GM21825 (cell line): ENCODE results near the gene CACNA1A.

Experiments
- ATAC-seq: cut with Tn5 transposase; IDR thresholded peaks from one replicate; pipeline ENCODE4 v1.9.1; 2021; ENCODE audit warnings: mild to moderate bottlenecking, moderate library complexity; ENCODE audit not compliant: unreplicated experiment

CACNA1A gene

DNA sequence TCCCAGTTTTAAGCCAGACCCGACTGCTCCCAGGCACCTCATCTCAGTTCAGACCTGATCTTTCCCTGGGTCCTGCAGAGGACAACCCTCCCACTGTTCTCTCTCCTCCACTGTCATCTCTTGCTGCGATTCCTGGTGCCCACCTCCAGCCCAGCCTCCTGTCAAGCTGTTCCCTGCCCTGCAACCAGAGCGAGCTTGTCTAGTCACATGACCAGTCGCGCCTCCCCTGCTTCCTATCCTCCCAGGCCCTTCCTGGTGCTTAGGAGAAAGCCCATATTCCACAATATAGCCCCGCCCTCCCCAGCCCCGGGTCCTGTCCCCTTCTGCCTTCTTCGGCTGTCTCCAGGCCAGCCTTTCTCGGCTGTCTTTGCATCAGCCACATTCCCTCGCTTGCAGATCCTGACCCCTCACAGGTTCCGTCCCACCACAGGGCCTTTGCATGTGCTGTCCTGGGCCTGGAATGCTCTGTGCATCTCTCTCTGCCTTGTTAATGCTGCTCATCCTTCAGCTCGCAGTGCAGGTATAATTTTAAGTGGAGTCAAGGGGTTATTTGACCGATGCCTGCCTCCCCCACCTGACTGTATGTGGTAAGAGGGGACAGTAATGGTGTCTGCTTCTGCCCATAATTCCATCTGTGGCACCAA is 267.3 kb downstream of the CACNA1A start:
- ATAC-seq: no peak

- no peak for ATAC-seq
These were observed 271.8 kb downstream of the CACNA1A start for GRCh38 chr19:13234518-13234917.

- no peak for ATAC-seq
These were observed 274.6 kb downstream of the CACNA1A start for GRCh38 chr19:13231663-13232062.

DNA sequence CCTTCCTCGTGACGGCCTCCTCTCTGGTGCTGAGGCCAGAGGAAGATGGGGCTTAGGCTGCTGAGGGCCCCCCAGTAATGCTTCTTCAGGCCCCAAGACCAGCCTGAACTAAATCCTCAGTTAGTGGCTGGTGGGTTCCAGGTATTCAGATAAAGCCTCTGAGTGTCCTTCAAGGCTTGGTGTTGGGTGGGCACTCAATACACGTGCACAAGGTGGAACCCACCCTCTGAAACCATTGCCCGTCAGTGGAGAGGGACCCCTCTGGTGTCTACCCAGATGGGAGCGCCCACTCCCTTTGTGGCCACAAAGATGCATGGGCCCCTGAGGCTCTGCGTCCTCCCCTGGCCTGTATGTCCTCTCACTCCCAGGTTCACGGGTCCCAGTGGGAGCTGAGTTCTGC is 277.0 kb downstream of the CACNA1A start:
- no peak for ATAC-seq

GRCh38 chr19:13228561-13228960 is 277.7 kb downstream of the CACNA1A start:
- no peak for ATAC-seq

DNA sequence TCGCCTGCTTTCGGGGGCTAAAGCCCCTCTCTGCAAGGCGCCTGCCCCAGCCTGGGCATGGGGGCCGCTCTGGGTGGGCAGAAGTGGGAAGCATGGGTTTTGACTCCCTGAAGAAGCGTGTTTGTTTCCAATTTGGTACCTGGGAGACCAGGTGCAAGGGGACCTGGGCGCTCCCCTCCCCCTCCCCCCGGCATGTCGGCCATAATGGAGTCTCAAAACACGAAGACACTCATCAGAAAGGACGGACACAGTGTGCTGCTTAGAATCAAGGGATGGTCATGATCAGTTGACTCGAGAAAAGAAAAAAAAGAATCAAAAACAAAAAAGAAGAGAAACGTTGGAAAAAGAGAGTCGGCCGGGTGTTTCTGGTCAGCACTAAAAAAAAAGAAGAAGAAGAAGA is 279.3 kb downstream of the CACNA1A start:
- ATAC-seq: no peak

- ATAC-seq: no peak
These were observed 280.1 kb downstream of the CACNA1A start for GRCh38 chr19:13225973-13226865.

DNA sequence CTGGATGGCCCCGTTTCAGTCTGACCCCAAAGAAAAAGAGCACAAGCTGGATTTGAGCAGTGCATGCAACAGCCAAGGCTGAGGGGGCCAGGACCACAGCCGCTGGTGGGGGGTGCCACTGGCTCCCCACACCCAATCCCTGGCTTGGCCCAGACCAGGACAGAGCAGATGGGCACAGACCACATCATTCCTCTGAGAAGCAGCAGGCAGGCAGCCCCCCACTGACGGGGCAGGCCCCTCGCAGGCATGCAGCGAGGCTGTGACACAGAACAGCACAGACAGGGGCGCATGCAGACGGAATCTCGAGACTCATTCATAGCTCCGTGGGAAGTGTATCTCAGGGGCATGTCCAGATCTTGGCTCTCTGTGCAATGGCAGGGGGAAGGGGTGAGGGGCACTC is 281.2 kb downstream of the CACNA1A start:
- ATAC-seq: no peak

DNA sequence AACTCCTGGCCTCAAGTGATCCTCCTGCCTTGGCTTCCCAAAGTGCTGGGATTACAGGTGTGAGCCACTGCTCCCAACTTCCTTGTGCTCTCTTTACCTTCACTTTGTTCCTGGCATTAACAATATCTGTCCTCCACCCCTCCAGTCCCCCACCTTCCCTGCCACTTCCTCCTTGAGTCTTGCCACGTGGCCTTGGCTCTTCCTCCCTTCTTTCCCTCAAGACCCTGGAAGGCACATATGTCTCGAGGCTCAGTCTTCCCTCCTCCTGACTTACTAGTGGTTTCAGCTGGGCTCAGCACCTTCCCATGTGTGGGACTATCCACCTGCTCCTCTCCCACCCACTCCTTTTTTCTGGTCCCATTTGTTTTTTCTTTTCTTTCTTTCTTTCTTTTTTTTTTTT is 285.4 kb downstream of the CACNA1A start:
- no peak for ATAC-seq

GRCh38 chr19:13215572-13216380 is 290.5 kb downstream of the CACNA1A start:
- ATAC-seq: no peak

- no peak for ATAC-seq
These were observed 292.1 kb downstream of the CACNA1A start for GRCh38 chr19:13214036-13214730.

DNA sequence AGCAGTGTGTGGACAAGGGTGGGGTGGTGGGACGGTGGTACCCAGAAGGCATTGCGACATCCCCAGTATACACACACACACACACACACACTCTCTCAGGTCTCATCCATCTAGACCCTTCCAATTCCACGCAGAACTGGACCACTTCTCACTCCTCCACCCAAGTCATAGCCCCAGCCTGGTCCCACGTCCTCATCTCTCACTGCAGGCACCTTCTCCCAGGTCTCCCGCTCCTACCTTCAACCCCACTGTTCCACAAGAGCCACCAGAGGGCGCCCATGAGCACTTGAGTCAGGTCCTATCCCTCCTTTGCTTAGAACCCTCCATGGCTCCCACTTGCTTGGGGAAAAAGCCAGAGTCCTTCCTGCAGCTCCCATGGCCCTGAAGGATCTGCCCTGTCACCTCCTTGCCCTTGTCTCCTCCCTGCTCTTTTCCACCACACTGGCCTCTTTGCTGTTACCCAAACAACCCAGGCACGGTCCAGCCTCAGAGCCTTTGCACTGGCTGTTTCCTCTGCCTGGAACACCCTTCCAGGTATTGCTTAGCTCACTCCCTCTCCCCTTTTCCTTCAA is 293.4 kb downstream of the CACNA1A start:
- no peak for ATAC-seq

GRCh38 chr19:13211426-13212308 is 294.6 kb downstream of the CACNA1A start:
- no peak for ATAC-seq

GRCh38 chr19:13210941-13211340 is 295.3 kb downstream of the CACNA1A start:
- no peak for ATAC-seq

DNA sequence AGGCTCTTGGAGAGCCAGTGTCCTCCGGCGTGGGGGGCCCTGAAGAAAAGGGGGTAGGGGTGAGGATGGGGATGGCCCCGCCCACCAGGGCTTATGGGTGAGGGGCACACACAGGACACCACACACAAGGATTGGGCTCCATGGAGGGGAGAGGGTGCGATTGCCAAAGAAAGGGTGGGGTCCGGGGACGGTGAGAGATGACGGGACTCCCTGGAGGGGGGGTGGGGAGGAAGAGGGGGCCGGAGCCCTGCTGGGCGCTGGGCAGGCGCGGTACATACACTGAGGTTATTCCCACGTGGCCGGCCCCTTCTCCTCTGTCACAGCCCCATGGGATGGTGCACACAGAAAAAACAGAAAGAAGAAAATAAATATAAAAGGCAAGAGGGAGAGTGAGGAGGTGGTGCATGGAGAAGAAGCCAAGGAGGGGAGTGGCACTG is 295.9 kb downstream of the CACNA1A start:
- ATAC-seq: no peak

DNA sequence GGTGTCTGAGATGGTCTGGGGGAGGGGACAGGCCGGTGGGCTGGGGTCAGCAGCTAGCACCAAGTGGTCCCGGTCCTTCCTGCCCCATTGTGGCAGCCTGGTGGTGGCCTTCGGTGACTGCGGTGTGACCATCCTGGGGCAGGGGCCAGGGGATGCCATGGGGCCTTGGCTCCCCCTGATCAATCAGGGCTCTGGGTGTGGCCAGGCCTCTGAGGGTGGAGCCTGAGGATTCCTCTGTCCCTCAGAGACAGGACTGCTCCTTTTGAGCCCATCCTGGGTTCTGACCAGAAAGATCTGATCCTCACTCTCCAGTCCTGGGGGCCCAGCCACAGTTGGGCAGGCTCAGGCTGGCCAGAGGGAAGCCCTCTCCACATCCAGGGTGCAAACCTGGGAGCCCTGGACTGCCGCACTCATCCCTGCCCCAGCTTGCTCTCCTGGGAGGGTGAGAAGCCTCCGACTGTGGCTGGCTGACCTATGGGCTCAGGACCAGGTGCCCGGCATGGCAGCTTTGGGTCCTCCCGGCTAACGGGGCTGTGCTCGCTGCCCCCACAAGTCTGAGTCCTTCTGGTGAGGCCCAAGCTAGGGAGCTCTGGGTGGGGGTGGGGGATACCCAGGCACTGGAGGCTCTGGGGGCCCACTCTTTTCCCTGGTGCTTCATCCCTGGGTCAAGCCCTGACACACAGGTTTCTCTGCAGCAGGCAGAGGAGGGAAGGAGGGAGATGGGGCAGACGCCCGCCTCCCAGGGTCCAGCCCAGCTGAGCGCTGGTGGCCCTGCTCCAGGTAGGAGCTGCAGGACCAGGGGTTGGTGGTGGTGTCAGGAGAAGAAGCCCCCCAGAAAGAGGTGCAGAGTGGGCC is 296.6 kb downstream of the CACNA1A start:
- ATAC-seq: no peak

GRCh38 chr19:13208672-13209483 is 297.4 kb downstream of the CACNA1A start:
- ATAC-seq: no peak
